H1 (cell line): ENCODE measurements around the gene ORAI1. TPM values are rescaled to one million over a fixed set of nuclear protein-coding genes. Genes with fewer than 3 reads are reported as not detected.

Experiments used
- BRCA1 ChIP-seq: IDR thresholded peaks from 2 replicates; pipeline ENCODE4 v1.6.1; 2012; ENCODE audit warnings: low read depth, low read length, improper control_type of control experiment
- E2F6 ChIP-seq: IDR thresholded peaks from 2 replicates; pipeline ENCODE4 v1.6.1; 2012; ENCODE audit warnings: inconsistent platforms
- GABPA ChIP-seq: IDR thresholded peaks from 2 replicates; pipeline ENCODE4 v1.6.1; 2011; ENCODE audit warnings: mild to moderate bottlenecking, low read length, moderate library complexity, borderline replicate concordance; ENCODE audit not compliant: insufficient read depth
- ZNF274 ChIP-seq: IDR thresholded peaks from 2 replicates; pipeline ENCODE4 v1.7.0; 2012; ENCODE audit warnings: low read length, borderline replicate concordance; ENCODE audit errors: extremely low read depth
- polyA plus RNA-seq, 7 experiments: library from polyadenylated mRNA; depleted of rRNA in 3 of 7; stranded (reverse) in 5 of 7; unstranded in 2 of 7; fragments of >200 nt in 5 of 7; fragments of 200-250 nt in 2 of 7; gene quantifications; 1 replicate in 5 of 7; 2 replicates in 1 of 7; 4 replicates in 1 of 7; pipeline versions ENCODE4 v1.2.1 to v1.2.3, GENCODE V29; 2011 to 2013; ENCODE audit warnings: missing spikeins in 2 of 7, mixed read lengths in 2 of 7
- total RNA-seq: library from RNA; stranded (reverse); fragmentation: NEBNext Ultra II Directional; extraction: Animal tissue kit (Norgen Biotek cat#: 25700); gene quantifications from 2 replicates; pipeline ENCODE4 v1.2.1, GENCODE V29; 2021
- TF ChIP-seq, protein P1 (sequence below): fragments of 300-600 bp; sonication (generic); IDR thresholded peaks from 2 replicates; pipeline ENCODE4 v1.7.1; 2012; ENCODE audit warnings: low read length, moderate library complexity, mild to moderate bottlenecking, inconsistent platforms; ENCODE audit not compliant: insufficient replicate concordance

Gene ORAI1
- total and polyA plus RNA-seq, 2 of the 8 experiments (the other 6 are each of a cell fraction or from before 2014, with no cell fraction given) = 29.9 to 71.5 TPM

DNA sequence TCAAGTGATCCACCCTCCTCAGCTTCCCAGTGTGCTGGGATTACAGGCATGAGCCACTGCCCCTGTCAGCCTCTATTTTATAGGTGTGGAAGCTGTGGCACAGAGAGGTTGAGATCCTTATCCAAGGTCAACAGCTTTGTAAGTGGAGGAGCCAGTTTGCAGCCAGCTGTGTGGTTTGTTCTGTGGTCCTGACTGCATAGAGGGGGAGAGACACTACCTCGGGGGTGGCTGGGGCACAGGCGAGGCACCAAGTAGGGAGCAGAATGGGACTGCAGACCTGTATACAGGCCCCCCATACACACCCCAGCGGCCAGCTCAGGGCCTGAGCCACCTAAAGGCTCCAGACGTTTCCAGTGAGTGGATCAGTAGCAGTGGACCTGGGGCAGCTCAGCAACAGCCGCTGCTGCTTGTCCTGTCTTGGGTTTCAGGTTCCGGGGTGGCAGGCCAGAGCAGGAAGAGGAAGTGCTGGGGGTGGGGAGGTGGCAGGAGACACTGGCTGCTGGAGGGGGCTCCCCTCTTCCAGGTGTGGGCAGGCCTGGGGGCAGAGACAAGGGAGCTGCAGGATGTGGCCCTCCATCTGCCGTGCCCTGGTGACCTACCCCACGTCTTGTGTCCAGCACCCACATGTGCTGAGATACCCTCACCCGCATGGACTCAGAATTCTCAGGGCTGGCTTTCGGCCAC lies 11.0 kb downstream of the ORAI1 start (continued):
- TF ChIP-seq, protein P1, sequence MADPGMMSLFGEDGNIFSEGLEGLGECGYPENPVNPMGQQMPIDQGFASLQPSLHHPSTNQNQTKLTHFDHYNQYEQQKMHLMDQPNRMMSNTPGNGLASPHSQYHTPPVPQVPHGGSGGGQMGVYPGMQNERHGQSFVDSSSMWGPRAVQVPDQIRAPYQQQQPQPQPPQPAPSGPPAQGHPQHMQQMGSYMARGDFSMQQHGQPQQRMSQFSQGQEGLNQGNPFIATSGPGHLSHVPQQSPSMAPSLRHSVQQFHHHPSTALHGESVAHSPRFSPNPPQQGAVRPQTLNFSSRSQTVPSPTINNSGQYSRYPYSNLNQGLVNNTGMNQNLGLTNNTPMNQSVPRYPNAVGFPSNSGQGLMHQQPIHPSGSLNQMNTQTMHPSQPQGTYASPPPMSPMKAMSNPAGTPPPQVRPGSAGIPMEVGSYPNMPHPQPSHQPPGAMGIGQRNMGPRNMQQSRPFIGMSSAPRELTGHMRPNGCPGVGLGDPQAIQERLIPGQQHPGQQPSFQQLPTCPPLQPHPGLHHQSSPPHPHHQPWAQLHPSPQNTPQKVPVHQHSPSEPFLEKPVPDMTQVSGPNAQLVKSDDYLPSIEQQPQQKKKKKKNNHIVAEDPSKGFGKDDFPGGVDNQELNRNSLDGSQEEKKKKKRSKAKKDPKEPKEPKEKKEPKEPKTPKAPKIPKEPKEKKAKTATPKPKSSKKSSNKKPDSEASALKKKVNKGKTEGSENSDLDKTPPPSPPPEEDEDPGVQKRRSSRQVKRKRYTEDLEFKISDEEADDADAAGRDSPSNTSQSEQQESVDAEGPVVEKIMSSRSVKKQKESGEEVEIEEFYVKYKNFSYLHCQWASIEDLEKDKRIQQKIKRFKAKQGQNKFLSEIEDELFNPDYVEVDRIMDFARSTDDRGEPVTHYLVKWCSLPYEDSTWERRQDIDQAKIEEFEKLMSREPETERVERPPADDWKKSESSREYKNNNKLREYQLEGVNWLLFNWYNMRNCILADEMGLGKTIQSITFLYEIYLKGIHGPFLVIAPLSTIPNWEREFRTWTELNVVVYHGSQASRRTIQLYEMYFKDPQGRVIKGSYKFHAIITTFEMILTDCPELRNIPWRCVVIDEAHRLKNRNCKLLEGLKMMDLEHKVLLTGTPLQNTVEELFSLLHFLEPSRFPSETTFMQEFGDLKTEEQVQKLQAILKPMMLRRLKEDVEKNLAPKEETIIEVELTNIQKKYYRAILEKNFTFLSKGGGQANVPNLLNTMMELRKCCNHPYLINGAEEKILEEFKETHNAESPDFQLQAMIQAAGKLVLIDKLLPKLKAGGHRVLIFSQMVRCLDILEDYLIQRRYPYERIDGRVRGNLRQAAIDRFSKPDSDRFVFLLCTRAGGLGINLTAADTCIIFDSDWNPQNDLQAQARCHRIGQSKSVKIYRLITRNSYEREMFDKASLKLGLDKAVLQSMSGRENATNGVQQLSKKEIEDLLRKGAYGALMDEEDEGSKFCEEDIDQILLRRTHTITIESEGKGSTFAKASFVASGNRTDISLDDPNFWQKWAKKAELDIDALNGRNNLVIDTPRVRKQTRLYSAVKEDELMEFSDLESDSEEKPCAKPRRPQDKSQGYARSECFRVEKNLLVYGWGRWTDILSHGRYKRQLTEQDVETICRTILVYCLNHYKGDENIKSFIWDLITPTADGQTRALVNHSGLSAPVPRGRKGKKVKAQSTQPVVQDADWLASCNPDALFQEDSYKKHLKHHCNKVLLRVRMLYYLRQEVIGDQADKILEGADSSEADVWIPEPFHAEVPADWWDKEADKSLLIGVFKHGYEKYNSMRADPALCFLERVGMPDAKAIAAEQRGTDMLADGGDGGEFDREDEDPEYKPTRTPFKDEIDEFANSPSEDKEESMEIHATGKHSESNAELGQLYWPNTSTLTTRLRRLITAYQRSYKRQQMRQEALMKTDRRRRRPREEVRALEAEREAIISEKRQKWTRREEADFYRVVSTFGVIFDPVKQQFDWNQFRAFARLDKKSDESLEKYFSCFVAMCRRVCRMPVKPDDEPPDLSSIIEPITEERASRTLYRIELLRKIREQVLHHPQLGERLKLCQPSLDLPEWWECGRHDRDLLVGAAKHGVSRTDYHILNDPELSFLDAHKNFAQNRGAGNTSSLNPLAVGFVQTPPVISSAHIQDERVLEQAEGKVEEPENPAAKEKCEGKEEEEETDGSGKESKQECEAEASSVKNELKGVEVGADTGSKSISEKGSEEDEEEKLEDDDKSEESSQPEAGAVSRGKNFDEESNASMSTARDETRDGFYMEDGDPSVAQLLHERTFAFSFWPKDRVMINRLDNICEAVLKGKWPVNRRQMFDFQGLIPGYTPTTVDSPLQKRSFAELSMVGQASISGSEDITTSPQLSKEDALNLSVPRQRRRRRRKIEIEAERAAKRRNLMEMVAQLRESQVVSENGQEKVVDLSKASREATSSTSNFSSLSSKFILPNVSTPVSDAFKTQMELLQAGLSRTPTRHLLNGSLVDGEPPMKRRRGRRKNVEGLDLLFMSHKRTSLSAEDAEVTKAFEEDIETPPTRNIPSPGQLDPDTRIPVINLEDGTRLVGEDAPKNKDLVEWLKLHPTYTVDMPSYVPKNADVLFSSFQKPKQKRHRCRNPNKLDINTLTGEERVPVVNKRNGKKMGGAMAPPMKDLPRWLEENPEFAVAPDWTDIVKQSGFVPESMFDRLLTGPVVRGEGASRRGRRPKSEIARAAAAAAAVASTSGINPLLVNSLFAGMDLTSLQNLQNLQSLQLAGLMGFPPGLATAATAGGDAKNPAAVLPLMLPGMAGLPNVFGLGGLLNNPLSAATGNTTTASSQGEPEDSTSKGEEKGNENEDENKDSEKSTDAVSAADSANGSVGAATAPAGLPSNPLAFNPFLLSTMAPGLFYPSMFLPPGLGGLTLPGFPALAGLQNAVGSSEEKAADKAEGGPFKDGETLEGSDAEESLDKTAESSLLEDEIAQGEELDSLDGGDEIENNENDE = no peak
- no peak for TF ChIP-seq BRCA1
- TF ChIP-seq ZNF274 = no peak
- TF ChIP-seq E2F6 = no peak
- TF ChIP-seq GABPA = no peak
